ENCODE measurements around the gene SOCS7. TPM values are rescaled to one million over a fixed set of nuclear protein-coding genes. Genes with fewer than 3 reads are reported as not detected.
A peak's percentile ranks its signal among the peaks of the same experiment; 100 is the strongest.

The SOCS7 gene
- polyA plus RNA-seq, 1 donor (not counting 4 experiments of a cell fraction or from before 2014, with no cell fraction given), result 7.5 TPM

DNA sequence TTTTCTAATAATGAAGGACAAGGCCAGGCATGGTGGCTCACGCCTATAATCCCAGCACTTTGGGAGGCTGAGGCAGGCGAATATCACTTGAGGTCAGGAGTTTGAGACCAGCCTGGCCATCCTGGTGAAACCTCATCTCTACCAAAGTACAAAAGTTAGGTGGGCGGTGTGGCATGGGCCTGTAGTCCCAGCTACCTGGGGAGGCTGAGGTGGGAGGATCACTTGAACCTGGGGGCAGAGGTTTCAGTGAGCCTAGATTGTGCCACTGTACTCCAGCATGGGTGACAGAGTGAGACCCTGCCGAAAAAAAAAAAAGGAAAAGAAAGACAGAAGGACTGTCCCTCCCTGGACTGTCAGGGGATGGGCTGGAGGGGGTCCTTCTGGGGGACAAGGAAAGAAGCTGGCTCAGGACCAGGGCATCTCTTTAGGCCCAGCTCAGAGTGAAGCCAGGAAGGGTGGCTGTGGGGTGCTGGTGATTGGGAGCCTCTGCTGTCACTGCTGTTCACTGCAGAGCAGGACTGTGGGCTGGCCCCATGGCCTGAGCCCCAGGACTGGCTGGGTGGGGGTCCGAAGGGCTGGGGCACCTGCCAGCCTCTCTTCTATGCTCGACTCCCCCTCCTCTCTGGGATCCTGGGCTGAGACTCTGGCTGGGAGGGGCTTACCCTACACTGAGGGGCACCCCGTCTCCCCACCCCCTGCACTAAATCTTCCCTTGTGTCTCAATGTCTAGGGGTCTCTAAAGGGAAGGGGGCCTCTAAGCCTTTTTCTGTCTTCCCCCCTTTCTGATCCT lies 75.7 kb downstream of the SOCS7 start:
- H3K36me3 ChIP-seq (ENCODE audit: control insufficient read depth in 2 of 2, extremely low read depth in 1 of 2, insufficient read depth in 2 of 2, low read length in 2 of 2), result no peaks in the 10 kb centered on the region
- no peaks in the 10 kb centered on the region for H3K79me2 ChIP-seq (ENCODE audit: control insufficient read depth, insufficient read depth, low read length)
- DNase-seq (ENCODE audit: low read depth, low spot score) (no peak), FAIRE-seq (no peak)
- H3K9ac ChIP-seq (ENCODE audit: control insufficient read depth, extremely low read depth, insufficient read depth, low read length), result no peak overlapping the region
- peak overlapping the region; percentile 59 to 72 (median 66) for H3K4me3 ChIP-seq (ENCODE audit: control insufficient read depth in 2 of 3, extremely low read depth in 1 of 3, insufficient read depth in 2 of 3, low read depth in 1 of 3, low read length in 3 of 3)
- no peaks in the 10 kb centered on the region for H4K20me1 ChIP-seq (ENCODE audit: control insufficient read depth, extremely low read depth, insufficient read depth, low read length)
- H3K27me3 ChIP-seq (ENCODE audit: control insufficient read depth, extremely low read depth, insufficient read depth, low read length), result peaks cover 7% of the 10 kb centered on the region
- H3K27ac ChIP-seq (ENCODE audit: control insufficient read depth, insufficient read depth, low read length), result no peak overlapping the region
- TF ChIP-seq, protein P1, sequence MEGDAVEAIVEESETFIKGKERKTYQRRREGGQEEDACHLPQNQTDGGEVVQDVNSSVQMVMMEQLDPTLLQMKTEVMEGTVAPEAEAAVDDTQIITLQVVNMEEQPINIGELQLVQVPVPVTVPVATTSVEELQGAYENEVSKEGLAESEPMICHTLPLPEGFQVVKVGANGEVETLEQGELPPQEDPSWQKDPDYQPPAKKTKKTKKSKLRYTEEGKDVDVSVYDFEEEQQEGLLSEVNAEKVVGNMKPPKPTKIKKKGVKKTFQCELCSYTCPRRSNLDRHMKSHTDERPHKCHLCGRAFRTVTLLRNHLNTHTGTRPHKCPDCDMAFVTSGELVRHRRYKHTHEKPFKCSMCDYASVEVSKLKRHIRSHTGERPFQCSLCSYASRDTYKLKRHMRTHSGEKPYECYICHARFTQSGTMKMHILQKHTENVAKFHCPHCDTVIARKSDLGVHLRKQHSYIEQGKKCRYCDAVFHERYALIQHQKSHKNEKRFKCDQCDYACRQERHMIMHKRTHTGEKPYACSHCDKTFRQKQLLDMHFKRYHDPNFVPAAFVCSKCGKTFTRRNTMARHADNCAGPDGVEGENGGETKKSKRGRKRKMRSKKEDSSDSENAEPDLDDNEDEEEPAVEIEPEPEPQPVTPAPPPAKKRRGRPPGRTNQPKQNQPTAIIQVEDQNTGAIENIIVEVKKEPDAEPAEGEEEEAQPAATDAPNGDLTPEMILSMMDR (optimal IDR thresholded peaks at IDR 0.05 in 1 of 3, IDR thresholded peaks at IDR 0.05 in 1 of 3, conservative IDR thresholded peaks at IDR 0.05 in 1 of 3; ENCODE audit: extremely low read depth in 1 of 3, insufficient read depth in 2 of 3, low read length in 3 of 3), result no peak
- no peak for TF ChIP-seq EZH2 (IDR thresholded peaks at IDR 0.05; ENCODE audit: low read length)
- H3K4me2 ChIP-seq (ENCODE audit: control insufficient read depth, extremely low read depth, insufficient read depth, low read depth, low read length), result peak overlapping the region; percentile 84
- H2AFZ ChIP-seq (ENCODE audit: control insufficient read depth, low read length), result peak overlapping the region; percentile 77
- H3K9me1 ChIP-seq (ENCODE audit: control insufficient read depth, extremely low read depth, insufficient read depth, low read length), result no peaks in the 10 kb centered on the region
- no peaks in the 10 kb centered on the region for H3K9me3 ChIP-seq (ENCODE audit: control insufficient read depth, low read depth, low read length)
- peaks cover 5% of the 10 kb centered on the region for H3K4me1 ChIP-seq (ENCODE audit: control insufficient read depth, extremely low read depth, insufficient read depth, low read length)
- dilution Hi-C loops (cut with MboI; ENCODE audit: extremely low pct_ligation_motif_present, low sequenced_read_pairs), result no loop called here

DNA sequence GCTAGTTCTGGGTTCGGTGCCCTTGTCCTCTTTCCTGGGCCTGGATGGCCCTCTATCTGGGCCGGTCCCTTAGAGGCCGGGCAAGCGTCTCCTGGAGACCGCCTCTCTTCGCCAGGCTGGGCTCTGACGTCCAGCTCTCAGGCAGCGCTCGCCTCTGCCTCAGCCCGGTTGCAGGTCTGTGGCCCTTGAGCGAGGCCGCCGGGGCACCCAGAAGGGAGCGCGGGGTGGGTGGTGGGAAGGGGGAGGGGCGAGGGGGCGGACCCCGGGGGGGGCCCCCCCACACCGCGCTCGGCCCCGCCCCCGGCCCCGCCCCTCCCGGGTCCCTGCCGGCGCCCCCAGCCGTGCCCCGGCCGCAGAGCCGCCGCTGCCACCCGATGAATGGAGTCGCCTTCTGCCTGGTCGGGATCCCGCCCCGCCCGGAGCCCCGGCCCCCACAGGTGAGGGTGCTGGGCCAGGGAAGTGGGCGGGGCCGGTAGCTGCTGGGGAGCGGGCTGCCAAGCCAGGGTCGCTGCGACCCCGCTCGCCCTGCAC lies 76.5 kb downstream of the SOCS7 start, which contains the start of gene ARHGAP23:
Gene ARHGAP23 (plus strand): TSS at position 353 of the 531 bp plus-strand sequence. CDS start 22 bp downstream, at position 375.
- H3K4me3 ChIP-seq (ENCODE audit: control insufficient read depth in 2 of 3, extremely low read depth in 1 of 3, insufficient read depth in 2 of 3, low read depth in 1 of 3, low read length in 3 of 3), result peak within 1 kb of the TSS; percentile 59 to 78 (median 72)
- no peaks in the 10 kb centered on the region for H4K20me1 ChIP-seq (ENCODE audit: control insufficient read depth, extremely low read depth, insufficient read depth, low read length)
- TF ChIP-seq EZH2 (IDR thresholded peaks at IDR 0.05; ENCODE audit: low read length), result no peak
- TF ChIP-seq, protein P1 (optimal IDR thresholded peaks at IDR 0.05 in 1 of 3, IDR thresholded peaks at IDR 0.05 in 1 of 3, conservative IDR thresholded peaks at IDR 0.05 in 1 of 3; ENCODE audit: extremely low read depth in 1 of 3, insufficient read depth in 2 of 3, low read length in 3 of 3), result no peak
- no peaks in the 10 kb centered on the region for H3K9me1 ChIP-seq (ENCODE audit: control insufficient read depth, extremely low read depth, insufficient read depth, low read length)
- no peak within 1 kb of the TSS for H3K27ac ChIP-seq (ENCODE audit: control insufficient read depth, insufficient read depth, low read length)
- peaks cover 5% of the 10 kb centered on the region for H3K4me1 ChIP-seq (ENCODE audit: control insufficient read depth, extremely low read depth, insufficient read depth, low read length)
- dilution Hi-C loops (cut with MboI; ENCODE audit: extremely low pct_ligation_motif_present, low sequenced_read_pairs), result no loop called here
- H3K4me2 ChIP-seq (ENCODE audit: control insufficient read depth, extremely low read depth, insufficient read depth, low read depth, low read length), result peak within 1 kb of the TSS; percentile 84
- FAIRE-seq (no peak), DNase-seq (ENCODE audit: low read depth, low spot score) (no peak)
- H3K27me3 ChIP-seq (ENCODE audit: control insufficient read depth, extremely low read depth, insufficient read depth, low read length), result no peaks in the 10 kb centered on the region
- H3K36me3 ChIP-seq (ENCODE audit: control insufficient read depth in 2 of 2, extremely low read depth in 1 of 2, insufficient read depth in 2 of 2, low read length in 2 of 2), result no peaks in the 10 kb centered on the region
- no peaks in the 10 kb centered on the region for H3K79me2 ChIP-seq (ENCODE audit: control insufficient read depth, insufficient read depth, low read length)
- peak within 1 kb of the TSS; percentile 77 for H2AFZ ChIP-seq (ENCODE audit: control insufficient read depth, low read length)
- no peaks in the 10 kb centered on the region for H3K9me3 ChIP-seq (ENCODE audit: control insufficient read depth, low read depth, low read length)
- peak within 1 kb of the TSS; percentile 60 for H3K9ac ChIP-seq (ENCODE audit: control insufficient read depth, extremely low read depth, insufficient read depth, low read length)

Data from keratinocyte (primary cell).